Endothelial cell of umbilical vein (primary cell): ENCODE results near the gene VRK1.

Experiments
- EZH2 ChIP-seq: IDR thresholded peaks from 2 replicates; pipeline ENCODE4 v1.6.1; 2012; ENCODE audit warnings: borderline replicate concordance, low read depth, mild to moderate bottlenecking, moderate library complexity, low read length, inconsistent platforms; ENCODE audit not compliant: severe bottlenecking
- FOS ChIP-seq: IDR thresholded peaks from 2 replicates; pipeline ENCODE4 v1.6.1; 2011; ENCODE audit warnings: mild to moderate bottlenecking, low read length, moderate library complexity, borderline replicate concordance; ENCODE audit not compliant: insufficient read depth
- POLR2A ChIP-seq: IDR thresholded peaks from 2 replicates; pipeline ENCODE4 v1.6.1; 2012; ENCODE audit warnings: low read depth, mild to moderate bottlenecking, control low read depth, low read length
- POLR2AphosphoS5 ChIP-seq: IDR thresholded peaks from 2 replicates; pipeline ENCODE4 v1.6.1; 2012; ENCODE audit warnings: low read depth, mild to moderate bottlenecking, control low read depth, low read length, moderate library complexity; ENCODE audit not compliant: insufficient read depth
- TF ChIP-seq, protein P1 (sequence below), 2 donors: IDR thresholded peaks; 1 replicate in 1 of 2; 2 replicates in 1 of 2; pipeline ENCODE4 v1.5.1; 2011; ENCODE audit warnings: low read length in 2 of 2, mild to moderate bottlenecking in 2 of 2, moderate library complexity in 2 of 2, control low read depth in 1 of 2, inconsistent platforms in 1 of 2, low read depth in 1 of 2; ENCODE audit not compliant: insufficient read depth in 1 of 2; ENCODE audit errors: extremely low read depth in 1 of 2
- TF ChIP-seq, protein P2 (sequence below): IDR thresholded peaks from 2 replicates; pipeline ENCODE4 v1.6.1; 2011; ENCODE audit not compliant: insufficient read depth, insufficient read length

DNA sequence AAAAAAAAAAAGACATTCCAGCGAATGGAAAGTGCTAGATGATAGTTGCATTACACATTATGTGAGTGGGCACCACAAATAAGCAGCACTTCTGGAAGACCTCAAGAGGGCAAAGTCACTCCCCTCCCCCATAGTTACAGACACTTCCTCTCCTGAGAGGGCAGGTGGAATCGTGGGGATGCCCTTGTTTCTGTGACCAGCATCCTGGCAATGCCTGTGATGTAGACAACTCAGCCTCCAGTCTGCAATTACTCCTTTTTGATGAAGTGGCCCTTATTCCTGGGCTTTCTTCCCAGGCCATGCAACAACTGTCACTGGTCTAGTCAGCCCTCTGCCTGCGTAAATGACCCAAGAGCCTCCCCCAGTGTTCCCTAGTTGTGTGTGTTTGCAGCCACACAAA, 104.8 kb downstream of the VRK1 start:
- TF ChIP-seq, protein P1, sequence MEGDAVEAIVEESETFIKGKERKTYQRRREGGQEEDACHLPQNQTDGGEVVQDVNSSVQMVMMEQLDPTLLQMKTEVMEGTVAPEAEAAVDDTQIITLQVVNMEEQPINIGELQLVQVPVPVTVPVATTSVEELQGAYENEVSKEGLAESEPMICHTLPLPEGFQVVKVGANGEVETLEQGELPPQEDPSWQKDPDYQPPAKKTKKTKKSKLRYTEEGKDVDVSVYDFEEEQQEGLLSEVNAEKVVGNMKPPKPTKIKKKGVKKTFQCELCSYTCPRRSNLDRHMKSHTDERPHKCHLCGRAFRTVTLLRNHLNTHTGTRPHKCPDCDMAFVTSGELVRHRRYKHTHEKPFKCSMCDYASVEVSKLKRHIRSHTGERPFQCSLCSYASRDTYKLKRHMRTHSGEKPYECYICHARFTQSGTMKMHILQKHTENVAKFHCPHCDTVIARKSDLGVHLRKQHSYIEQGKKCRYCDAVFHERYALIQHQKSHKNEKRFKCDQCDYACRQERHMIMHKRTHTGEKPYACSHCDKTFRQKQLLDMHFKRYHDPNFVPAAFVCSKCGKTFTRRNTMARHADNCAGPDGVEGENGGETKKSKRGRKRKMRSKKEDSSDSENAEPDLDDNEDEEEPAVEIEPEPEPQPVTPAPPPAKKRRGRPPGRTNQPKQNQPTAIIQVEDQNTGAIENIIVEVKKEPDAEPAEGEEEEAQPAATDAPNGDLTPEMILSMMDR (IDR thresholded peaks at IDR 0.05; ENCODE audit: extremely low read depth in 1 of 2, insufficient read depth in 1 of 2, low read depth in 1 of 2, low read length in 2 of 2) = no peak
- TF ChIP-seq, protein P2, sequence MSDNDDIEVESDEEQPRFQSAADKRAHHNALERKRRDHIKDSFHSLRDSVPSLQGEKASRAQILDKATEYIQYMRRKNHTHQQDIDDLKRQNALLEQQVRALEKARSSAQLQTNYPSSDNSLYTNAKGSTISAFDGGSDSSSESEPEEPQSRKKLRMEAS = no peak
- no peak for TF ChIP-seq POLR2A
- no peak for TF ChIP-seq POLR2AphosphoS5
- TF ChIP-seq EZH2 = no peak
- no peak for TF ChIP-seq FOS
